Stimulated activated CD4-positive, alpha-beta T cell treated with anti-CD3 and anti-CD28 coated beads, Interleukin-1b, Interleukin-23, amount 100 ng/mL, for 48 hours (primary cell): Measurements from ENCODE around the gene BARD1.
"Not testable (repeated sequence)": the region's sequence is repeated elsewhere in the genome, so short reads cannot be mapped to it uniquely, and the experiment has no call there.

Experiments
- DNase-seq: peaks from one replicate; pipeline ENCODE4 v3.0.0-alpha.2; 2020

The BARD1 gene

GRCh38 chr2:214753455-214753854, 56.0 kb downstream of the BARD1 start:
- DNase-seq, result no peak

- no peak for DNase-seq
These were observed 59.0 kb downstream of the BARD1 start for GRCh38 chr2:214750529-214750928.

DNA sequence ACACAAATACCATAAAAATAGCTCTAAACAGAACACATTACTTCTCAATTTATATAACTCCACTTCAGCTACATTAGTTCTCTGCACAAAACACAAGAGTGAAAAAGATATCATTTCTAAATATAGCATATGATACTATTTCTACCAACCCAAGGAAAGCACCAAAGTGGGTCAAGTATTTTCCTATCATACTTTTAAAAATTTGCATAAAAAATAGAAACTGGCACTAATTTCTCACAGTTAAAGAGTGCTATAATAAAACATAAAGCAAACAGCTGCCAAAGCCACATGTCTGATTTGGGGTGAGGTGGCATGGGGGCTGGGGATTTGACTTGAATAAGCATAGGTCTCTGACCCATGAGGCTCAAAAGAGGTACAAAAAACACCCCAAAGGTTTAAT, 61.5 kb downstream of the BARD1 start:
- DNase-seq, result no peak

- no peak for DNase-seq
These were observed 67.4 kb downstream of the BARD1 start for GRCh38 chr2:214742119-214742518.

- DNase-seq, result no peak
These were observed 68.6 kb downstream of the BARD1 start for GRCh38 chr2:214740867-214741395.

DNA sequence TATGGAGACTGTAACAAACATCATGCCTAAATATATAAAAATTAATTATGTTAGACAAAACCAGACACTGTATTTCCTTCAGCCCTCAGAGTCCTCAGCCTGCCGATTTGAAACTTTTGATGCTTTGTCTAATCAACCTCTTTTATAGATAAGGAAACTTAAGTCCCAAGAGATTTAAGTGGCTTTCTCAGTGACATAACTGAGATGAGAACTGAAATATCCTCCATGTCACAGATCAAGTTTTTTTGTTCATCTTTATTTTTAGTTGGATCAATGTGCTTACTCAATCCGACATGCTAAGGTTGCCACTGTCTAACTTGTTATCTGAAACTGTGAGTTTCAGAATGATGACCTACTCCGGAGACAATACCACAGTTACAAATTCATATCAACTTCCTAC, 72.3 kb downstream of the BARD1 start:
- no peak for DNase-seq

GRCh38 chr2:214730800-214731407, 78.6 kb downstream of the BARD1 start:
- no peak for DNase-seq

DNA sequence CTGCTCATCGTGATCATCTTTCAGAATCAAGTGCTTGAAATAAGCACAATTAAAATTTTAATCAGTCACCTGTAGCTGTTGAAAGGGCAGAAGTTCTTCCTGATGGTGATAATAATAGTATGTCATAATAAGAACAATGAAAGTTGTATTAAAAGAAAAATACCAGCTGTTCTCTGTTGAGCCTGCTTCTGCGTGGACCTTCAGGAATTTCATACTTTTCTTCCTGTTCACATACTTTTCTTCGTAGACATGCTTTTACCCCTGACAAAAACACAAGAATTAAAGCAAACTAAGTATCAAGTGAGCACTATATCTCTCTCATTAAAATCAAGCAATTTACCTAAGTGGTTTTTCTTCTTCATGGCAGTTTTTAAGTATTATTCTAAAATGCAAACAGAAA, 79.2 kb downstream of the BARD1 start:
- DNase-seq, result no peak

- DNase-seq, result no peak
These were observed 84.7 kb downstream of the BARD1 start for GRCh38 chr2:214724741-214725140.

DNA sequence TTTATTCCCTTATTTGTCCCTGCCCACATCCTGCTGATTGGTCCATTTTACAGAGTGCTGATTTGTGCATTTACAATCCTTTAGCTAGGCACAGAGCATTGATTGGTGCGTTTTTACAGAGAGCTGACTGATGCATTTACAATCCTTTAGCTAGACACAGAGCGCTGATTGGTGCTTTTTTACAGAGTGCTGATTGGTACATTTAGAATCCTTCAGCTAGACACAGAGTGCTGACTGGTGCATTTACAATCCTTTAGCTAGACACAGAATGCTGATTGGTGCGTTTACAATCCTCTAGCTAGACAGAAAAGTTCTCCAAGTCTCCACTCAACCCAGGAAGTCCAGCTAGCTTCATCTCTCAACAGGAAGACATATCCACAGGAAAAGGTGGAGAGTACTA, 91.6 kb downstream of the BARD1 start:
- not testable (repeated sequence) for DNase-seq

GRCh38 chr2:214716811-214717560, 92.5 kb downstream of the BARD1 start:
- no peak for DNase-seq

DNA sequence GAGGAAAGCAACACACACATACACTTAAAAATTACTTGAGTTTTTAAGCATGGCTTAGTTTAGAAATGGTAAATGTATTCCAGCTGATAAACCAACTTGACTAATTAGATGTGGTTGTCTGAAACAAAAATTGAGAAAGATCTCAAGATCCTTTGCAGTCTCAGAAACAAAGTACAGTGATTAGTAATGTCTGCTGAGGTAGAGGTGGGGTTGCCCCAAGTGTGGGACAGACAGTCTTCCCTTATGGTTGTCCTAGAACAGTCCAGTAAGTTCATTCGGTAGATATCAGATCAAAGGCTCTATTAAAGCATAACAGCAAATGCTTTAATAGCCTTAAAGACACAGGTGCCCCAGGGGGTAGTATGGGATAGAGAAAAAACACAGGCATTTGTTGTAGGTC, 94.5 kb downstream of the BARD1 start:
- DNase-seq, result no peak

GRCh38 chr2:214713080-214713830, 96.2 kb downstream of the BARD1 start:
- no peak for DNase-seq

DNA sequence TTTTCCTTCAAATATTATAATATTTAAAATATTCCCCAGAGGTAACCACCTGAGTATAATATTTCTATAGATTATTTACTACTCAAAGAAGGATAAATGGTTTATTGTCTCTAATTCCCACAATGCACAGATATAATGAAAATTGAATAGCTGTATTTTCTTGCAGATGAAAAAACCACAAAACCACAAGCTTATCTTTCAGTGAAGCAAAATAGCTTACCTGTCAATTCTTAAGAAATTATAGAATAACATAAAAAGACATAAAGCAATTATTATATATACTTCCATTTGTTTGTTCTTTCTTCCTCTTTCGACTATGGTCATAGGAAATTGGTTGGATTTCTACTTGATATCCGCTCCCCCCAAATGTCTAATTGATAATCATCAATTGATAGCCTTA, 98.8 kb downstream of the BARD1 start:
- DNase-seq, result no peak

- DNase-seq, result no peak
These were observed 102.5 kb downstream of the BARD1 start for GRCh38 chr2:214706986-214707385.

DNA sequence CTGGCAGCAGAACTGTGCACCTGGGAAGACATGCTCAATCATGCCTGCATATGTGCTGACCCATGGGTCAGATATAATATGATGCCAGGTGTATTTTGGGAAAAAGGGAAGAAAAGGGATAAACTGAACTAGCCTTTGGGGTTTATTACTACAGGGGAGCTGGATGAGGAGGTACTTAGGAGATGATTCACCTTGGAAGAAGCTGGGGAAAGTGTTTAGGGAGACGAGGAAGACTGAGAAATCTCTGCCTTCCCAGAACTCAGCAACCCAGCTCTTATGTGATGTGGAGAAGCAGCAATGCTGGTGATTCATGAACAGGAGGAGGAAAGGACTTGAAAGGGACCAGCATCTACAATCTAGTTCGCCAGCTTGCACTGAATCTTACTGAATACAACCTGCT, 110.2 kb downstream of the BARD1 start:
- no peak for DNase-seq

DNA sequence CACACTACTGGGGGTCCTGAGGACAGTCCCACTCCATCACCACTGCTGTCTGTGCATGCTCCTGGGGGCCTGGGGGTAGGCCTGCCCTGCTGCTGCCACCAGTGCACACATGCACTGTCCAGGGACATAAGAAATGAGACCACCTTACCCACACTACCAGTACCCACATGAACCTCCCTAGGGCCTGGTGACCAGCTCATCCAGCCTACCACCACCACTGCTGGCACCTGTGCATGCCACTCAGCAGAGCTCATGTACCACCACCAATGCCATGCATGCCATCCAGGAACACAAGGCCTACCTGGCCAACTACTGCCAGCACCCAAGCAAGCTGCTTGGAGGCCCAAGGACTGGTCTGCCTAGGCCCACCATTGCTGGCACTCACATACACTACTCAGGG, 112.8 kb downstream of the BARD1 start:
- no peak for DNase-seq

DNA sequence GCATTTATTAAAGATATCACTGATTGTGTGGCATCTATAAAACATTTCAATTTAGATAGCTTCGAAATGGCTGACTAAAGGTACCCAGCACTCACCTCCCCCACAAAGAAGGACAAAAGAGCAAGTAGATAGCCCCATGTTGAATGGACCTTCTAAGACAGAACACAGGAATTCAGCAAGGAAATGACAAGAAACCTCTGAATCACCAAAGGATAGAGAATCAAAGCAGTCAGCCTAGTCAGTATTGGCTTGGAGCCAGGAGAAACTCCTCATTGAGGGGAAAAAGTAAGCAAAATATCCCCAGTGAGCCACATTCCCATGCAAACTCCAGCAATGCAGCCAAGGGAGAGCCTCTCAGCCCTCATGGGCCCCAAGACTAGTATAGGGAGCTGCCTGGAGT, 113.7 kb downstream of the BARD1 start:
- no peak for DNase-seq

- not testable (repeated sequence) for DNase-seq
These were observed 125.9 kb downstream of the BARD1 start for GRCh38 chr2:214683557-214683956.

DNA sequence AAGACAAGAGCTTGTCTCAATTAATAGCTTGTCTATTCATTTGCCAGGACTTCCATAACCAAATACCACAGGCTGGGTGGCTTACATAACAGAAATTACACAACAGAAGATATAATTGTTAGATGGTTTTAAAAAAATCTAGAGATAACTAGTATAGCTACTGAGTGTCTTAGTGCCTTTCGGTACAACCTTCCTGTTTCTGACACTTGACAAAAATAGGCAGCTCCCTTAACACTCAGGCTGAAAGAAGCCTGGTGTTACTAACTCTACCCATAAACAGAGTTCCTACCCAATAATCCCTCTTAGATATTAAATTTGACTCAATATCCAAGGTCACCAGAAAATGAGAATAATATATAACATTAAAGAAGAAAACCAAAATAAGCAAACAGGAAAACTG, 129.7 kb downstream of the BARD1 start:
- DNase-seq, result no peak

DNA sequence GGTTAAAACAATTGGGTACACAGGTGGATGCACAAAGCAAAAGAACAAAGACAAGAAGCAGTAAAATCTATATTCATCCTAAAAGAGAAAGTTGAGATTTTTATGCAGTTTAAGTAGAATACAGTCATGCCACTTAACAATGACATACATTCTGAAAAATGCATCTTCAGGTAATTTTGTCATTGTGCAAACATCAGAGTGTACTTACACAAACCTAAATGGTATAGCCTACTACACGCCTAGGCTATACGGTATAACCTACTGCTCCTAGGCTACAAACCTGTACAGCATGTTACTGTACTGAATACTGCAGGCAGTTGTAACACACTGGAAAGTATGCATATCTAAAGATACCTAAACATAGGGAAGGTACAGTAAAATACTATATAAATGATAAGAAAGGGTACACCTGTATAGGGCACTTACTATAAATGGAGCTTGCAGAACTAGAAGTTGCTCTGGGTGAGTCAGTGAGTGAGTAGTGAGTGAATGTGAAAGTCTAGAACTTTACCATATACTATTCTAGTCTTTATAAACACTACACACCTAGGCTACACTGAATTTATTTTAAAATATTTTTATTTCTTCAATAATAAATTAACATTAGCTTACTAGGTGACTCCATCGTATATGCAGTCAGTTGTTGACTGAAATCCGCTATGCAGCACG, 132.9 kb downstream of the BARD1 start:
- DNase-seq, result no peak
